Neural cell (in vitro differentiated cells): Measurements from ENCODE around the gene PTPN3. TPM values are rescaled to one million over a fixed set of nuclear protein-coding genes. Genes with fewer than 3 reads are reported as not detected.

ENCODE experiments used
- H2AFZ ChIP-seq: fragments of 200-600, 300-800 bp; sonication (generic), shearing (Covaris generic); 2 replicates; pipeline ENCODE4 v1.6.0; 2014; ENCODE audit warnings: low read depth, mild to moderate bottlenecking, antibody characterized with exemption, low read length, moderate library complexity
- H3F3A ChIP-seq: fragments of 200-600 bp; shearing (Covaris generic); 2 replicates; pipeline ENCODE4 v1.6.1; 2016; ENCODE audit warnings: mild to moderate bottlenecking, moderate library complexity, mixed read lengths, antibody characterized with exemption, low read length; ENCODE audit not compliant: insufficient read depth, poor library complexity, severe bottlenecking
- H3K27ac ChIP-seq: fragments of 200-600, 300-800 bp; sonication (generic), shearing (Covaris generic); 2 replicates; pipeline ENCODE4 v1.5.1; 2014; ENCODE audit warnings: mild to moderate bottlenecking, low read length, moderate library complexity
- H3K27me3 ChIP-seq: fragments of 300-800, 200-600 bp; sonication (generic), shearing (Covaris generic); 2 replicates; pipeline ENCODE4 v1.6.0; 2014; ENCODE audit warnings: mild to moderate bottlenecking, low read depth, low read length, moderate library complexity; ENCODE audit not compliant: insufficient read depth
- H3K36me3 ChIP-seq: fragments of 300-800, 200-600 bp; sonication (generic), shearing (Covaris generic); 2 replicates; pipeline ENCODE4 v1.5.1; 2014; ENCODE audit warnings: mild to moderate bottlenecking, antibody characterized with exemption, low read length, moderate library complexity; ENCODE audit not compliant: insufficient read depth
- H3K4me2 ChIP-seq: fragments of 300-800, 200-600 bp; sonication (generic), shearing (Covaris generic); 2 replicates; pipeline ENCODE4 v1.6.0; 2014; ENCODE audit warnings: mild to moderate bottlenecking, low read length
- H3K4me3 ChIP-seq: fragments of 300-800, 200-600 bp; sonication (generic), shearing (Covaris generic); 2 replicates; pipeline ENCODE4 v1.5.1; 2014; ENCODE audit warnings: mild to moderate bottlenecking, low read length, moderate library complexity
- H3K79me2 ChIP-seq: fragments of 200-600 bp; shearing (Covaris generic); replicated peaks from 2 replicates; pipeline ENCODE4 v1.6.0; 2014; ENCODE audit warnings: mild to moderate bottlenecking, low read length, moderate library complexity; ENCODE audit not compliant: insufficient read depth
- H3K9ac ChIP-seq: fragments of 300-800, 200-600 bp; sonication (generic), shearing (Covaris generic); 2 replicates; pipeline ENCODE4 v1.6.1; 2016; ENCODE audit warnings: mild to moderate bottlenecking, low read length, mixed read lengths
- H3K9me2 ChIP-seq: fragments of 200-600 bp; shearing (Covaris generic); 2 replicates; pipeline ENCODE4 v1.6.1; 2016; ENCODE audit warnings: mild to moderate bottlenecking, low read length, mixed read lengths; ENCODE audit not compliant: insufficient read depth
- H3K9me3 ChIP-seq: fragments of 200-600, 300-800 bp; sonication (generic), shearing (Covaris generic); 2 replicates; pipeline ENCODE4 v1.6.1; 2016; ENCODE audit warnings: mild to moderate bottlenecking, mixed run types, low read length, moderate library complexity, mixed read lengths
- H4K20me1 ChIP-seq: fragments of 200-600 bp; shearing (Covaris generic); 2 replicates; pipeline ENCODE4 v1.6.1; 2016; ENCODE audit warnings: mild to moderate bottlenecking, mixed run types; ENCODE audit not compliant: insufficient read depth
- CTCF ChIP-seq: fragments of 450-650 bp; IDR thresholded peaks from 2 replicates; pipeline ENCODE4 v1.5.1; 2014; ENCODE audit warnings: antibody characterized with exemption, mild to moderate bottlenecking, moderate library complexity; ENCODE audit not compliant: poor library complexity, severe bottlenecking
- EP300 ChIP-seq: fragments of 450-650 bp; conservative IDR thresholded peaks from 2 replicates; pipeline ENCODE4 v1.6.1; 2014; ENCODE audit warnings: antibody characterized with exemption, mild to moderate bottlenecking, moderate library complexity; ENCODE audit not compliant: poor library complexity, severe bottlenecking
- EZH2 ChIP-seq: fragments of 200-600, 300-800 bp; shearing (Covaris generic), sonication (generic); IDR thresholded peaks from 2 replicates; pipeline ENCODE4 v1.6.1; 2014; ENCODE audit warnings: antibody characterized with exemption, low read length, borderline replicate concordance, mild to moderate bottlenecking; ENCODE audit not compliant: insufficient read depth, poor library complexity, severe bottlenecking
- MXI1 ChIP-seq: fragments of 450-650 bp; conservative IDR thresholded peaks from 2 replicates; pipeline ENCODE4 v1.6.1; 2014; ENCODE audit warnings: antibody characterized with exemption, mild to moderate bottlenecking; ENCODE audit not compliant: poor library complexity, severe bottlenecking
- POLR2AphosphoS5 ChIP-seq: IDR thresholded peaks from 2 replicates; pipeline ENCODE4 v1.6.1; 2012
- RAD21 ChIP-seq: fragments of 450-650 bp; conservative IDR thresholded peaks from 2 replicates; pipeline ENCODE4 v1.6.1; 2014; ENCODE audit warnings: antibody characterized with exemption, mild to moderate bottlenecking, moderate library complexity
- SMC3 ChIP-seq: fragments of 450-650 bp; conservative IDR thresholded peaks from 2 replicates; pipeline ENCODE4 v1.6.1; 2014; ENCODE audit warnings: antibody characterized with exemption, mild to moderate bottlenecking, moderate library complexity; ENCODE audit not compliant: poor library complexity
- TAF1 ChIP-seq: IDR thresholded peaks from 2 replicates; pipeline ENCODE4 v1.6.1; 2012; ENCODE audit warnings: low read depth
- polyA plus RNA-seq: library from polyadenylated mRNA; depleted of rRNA; stranded (reverse); fragments of >200 nt; gene quantifications from 2 replicates; pipeline ENCODE4 v1.2.3, GENCODE V29; 2014
- TF ChIP-seq, protein P1 (sequence below): IDR thresholded peaks from 2 replicates; pipeline ENCODE4 v1.6.1; 2012; ENCODE audit warnings: borderline replicate concordance

The PTPN3 gene
- polyA plus RNA-seq, 1 donor from 2014 or later, result 3.8 TPM

DNA sequence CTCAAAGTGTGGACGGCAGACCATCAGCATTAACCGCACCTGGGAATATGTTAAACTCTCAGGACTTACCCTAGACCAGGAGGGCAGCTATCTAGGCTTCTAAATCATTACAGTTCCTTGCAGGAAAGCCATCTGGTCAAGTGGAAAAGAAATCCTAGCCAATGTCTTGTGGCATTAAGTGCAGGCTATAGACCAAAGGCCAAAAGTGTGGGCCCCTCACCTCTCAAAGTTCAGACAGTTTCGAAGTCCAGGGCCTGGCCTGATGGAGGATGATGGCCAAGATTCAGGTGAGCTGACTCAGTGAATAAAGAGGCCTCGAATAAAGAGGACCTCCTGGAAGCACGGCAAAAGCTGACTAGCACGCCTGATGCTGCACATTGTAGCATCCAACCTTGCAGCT lies 24.0 kb upstream of the PTPN3 start:
- Histone ChIP-seq H3K4me3 (no peak overlapping the region), H3F3A (no peaks in the 10 kb centered on the region), H3K27me3 (no peaks in the 10 kb centered on the region), H3K9ac (no peak overlapping the region), H3K4me2 (no peak overlapping the region), H3K79me2 (no peaks in the 10 kb centered on the region), H2AFZ (no peak overlapping the region), H3K9me3 (no peaks in the 10 kb centered on the region), H3K27ac (no peak overlapping the region), H4K20me1 (no peaks in the 10 kb centered on the region), H3K9me2 (no peaks in the 10 kb centered on the region), H3K36me3 (no peaks in the 10 kb centered on the region)
- TF ChIP-seq MXI1 (no peak), CTCF (no peak), RAD21 (no peak), POLR2AphosphoS5 (no peak), TAF1 (no peak), SMC3 (no peak), EP300 (no peak), EZH2 (no peak)
- TF ChIP-seq, protein P1, sequence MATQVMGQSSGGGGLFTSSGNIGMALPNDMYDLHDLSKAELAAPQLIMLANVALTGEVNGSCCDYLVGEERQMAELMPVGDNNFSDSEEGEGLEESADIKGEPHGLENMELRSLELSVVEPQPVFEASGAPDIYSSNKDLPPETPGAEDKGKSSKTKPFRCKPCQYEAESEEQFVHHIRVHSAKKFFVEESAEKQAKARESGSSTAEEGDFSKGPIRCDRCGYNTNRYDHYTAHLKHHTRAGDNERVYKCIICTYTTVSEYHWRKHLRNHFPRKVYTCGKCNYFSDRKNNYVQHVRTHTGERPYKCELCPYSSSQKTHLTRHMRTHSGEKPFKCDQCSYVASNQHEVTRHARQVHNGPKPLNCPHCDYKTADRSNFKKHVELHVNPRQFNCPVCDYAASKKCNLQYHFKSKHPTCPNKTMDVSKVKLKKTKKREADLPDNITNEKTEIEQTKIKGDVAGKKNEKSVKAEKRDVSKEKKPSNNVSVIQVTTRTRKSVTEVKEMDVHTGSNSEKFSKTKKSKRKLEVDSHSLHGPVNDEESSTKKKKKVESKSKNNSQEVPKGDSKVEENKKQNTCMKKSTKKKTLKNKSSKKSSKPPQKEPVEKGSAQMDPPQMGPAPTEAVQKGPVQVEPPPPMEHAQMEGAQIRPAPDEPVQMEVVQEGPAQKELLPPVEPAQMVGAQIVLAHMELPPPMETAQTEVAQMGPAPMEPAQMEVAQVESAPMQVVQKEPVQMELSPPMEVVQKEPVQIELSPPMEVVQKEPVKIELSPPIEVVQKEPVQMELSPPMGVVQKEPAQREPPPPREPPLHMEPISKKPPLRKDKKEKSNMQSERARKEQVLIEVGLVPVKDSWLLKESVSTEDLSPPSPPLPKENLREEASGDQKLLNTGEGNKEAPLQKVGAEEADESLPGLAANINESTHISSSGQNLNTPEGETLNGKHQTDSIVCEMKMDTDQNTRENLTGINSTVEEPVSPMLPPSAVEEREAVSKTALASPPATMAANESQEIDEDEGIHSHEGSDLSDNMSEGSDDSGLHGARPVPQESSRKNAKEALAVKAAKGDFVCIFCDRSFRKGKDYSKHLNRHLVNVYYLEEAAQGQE, result no peak

- peak; percentile 87 for TF ChIP-seq CTCF
- TF ChIP-seq RAD21, result peak; percentile 84
- TF ChIP-seq MXI1, result no peak
- TF ChIP-seq SMC3, result peak; percentile 76
- no peaks in the 10 kb centered on the region for H3F3A ChIP-seq
- no peaks in the 10 kb centered on the region for H3K27me3 ChIP-seq
- no peak overlapping the region for H3K4me2 ChIP-seq
- H3K4me3 ChIP-seq, result no peak overlapping the region
- no peaks in the 10 kb centered on the region for H3K9me2 ChIP-seq
- H2AFZ ChIP-seq, result no peak overlapping the region
- H3K79me2 ChIP-seq, result no peaks in the 10 kb centered on the region
- H3K9me3 ChIP-seq, result no peaks in the 10 kb centered on the region
- H3K36me3 ChIP-seq, result no peaks in the 10 kb centered on the region
- H3K9ac ChIP-seq, result no peak overlapping the region
- no peaks in the 10 kb centered on the region for H4K20me1 ChIP-seq
- no peak overlapping the region for H3K27ac ChIP-seq
Observed at GRCh38 chr9:109520475-109521132, 22.5 kb upstream of the PTPN3 start.
